Smooth muscle cell (in vitro differentiated cells): ENCODE results near the gene ZBTB8B. TPM values are rescaled to one million over a fixed set of nuclear protein-coding genes. Genes with fewer than 3 reads are reported as not detected.

Experiments
- DNase-seq: peaks from one replicate; lab custom pipeline; 2025; ENCODE audit not compliant: unreplicated experiment; lab: John Stamatoyannopoulos, UW
- H2AFZ ChIP-seq: fragments of 200-600 bp; sonication (generic); 2 replicates; pipeline ENCODE4 v1.6.0; 2016; ENCODE audit warnings: antibody characterized with exemption, low read depth, mild to moderate bottlenecking
- H3F3A ChIP-seq: fragments of 200-600 bp; sonication (generic); 2 replicates; pipeline ENCODE4 v1.6.0; 2017; ENCODE audit warnings: antibody characterized with exemption, low read depth
- H3K27ac ChIP-seq: fragments of 200-600 bp; sonication (generic); 2 replicates; pipeline ENCODE4 v1.5.1; 2016; ENCODE audit warnings: low read depth, mild to moderate bottlenecking
- H3K27me3 ChIP-seq: fragments of 200-600 bp; sonication (generic); 2 replicates; pipeline ENCODE4 v1.6.1; 2016; ENCODE audit warnings: low read depth, mild to moderate bottlenecking
- H3K36me3 ChIP-seq: fragments of 200-600 bp; sonication (generic); 2 replicates; pipeline ENCODE4 v1.5.1; 2016; ENCODE audit warnings: low read depth
- H3K4me1 ChIP-seq: fragments of 200-600 bp; sonication (generic); 2 replicates; pipeline ENCODE4 v1.5.1; 2016; ENCODE audit warnings: low read depth
- H3K4me2 ChIP-seq: fragments of 200-600 bp; sonication (generic); 2 replicates; pipeline ENCODE4 v1.6.0; 2016; ENCODE audit warnings: mild to moderate bottlenecking
- H3K4me3 ChIP-seq: fragments of 200-600 bp; sonication (generic); 2 replicates; pipeline ENCODE4 v1.5.1; 2016; ENCODE audit warnings: mild to moderate bottlenecking
- H3K79me2 ChIP-seq: fragments of 200-600 bp; sonication (generic); 2 replicates; pipeline ENCODE4 v1.6.0; 2016; ENCODE audit warnings: low read depth, mild to moderate bottlenecking
- H3K9ac ChIP-seq: fragments of 200-600 bp; sonication (generic); 2 replicates; pipeline ENCODE4 v1.6.0; 2016; ENCODE audit warnings: low read depth
- H3K9me3 ChIP-seq: fragments of 200-600 bp; sonication (generic); replicated peaks from 2 replicates; pipeline ENCODE4 v1.5.1; 2016; ENCODE audit warnings: low read depth
- H4K20me1 ChIP-seq: fragments of 200-600 bp; sonication (generic); 2 replicates; pipeline ENCODE4 v1.6.0; 2016; ENCODE audit warnings: low read depth
- WGBS: methylation state at CpG from one replicate; pipeline ENCODE4 v1.1.7; 2016; ENCODE audit warnings: low lambda C conversion rate; 5-methylcytosine and 5-hydroxymethylcytosine counted together
- polyA plus RNA-seq: library from polyadenylated mRNA; unstranded; fragments of >200 nt; fragmentation: Nextera tagmentation; extraction: Ambion mirVana; gene quantifications from 2 replicates; pipeline ENCODE4 v1.2.1, GENCODE V29; 2016
- total RNA-seq: library from RNA; depleted of rRNA; stranded (reverse); fragments of >200 nt; gene quantifications from 2 replicates; pipeline ENCODE4 v1.2.3, GENCODE V29; 2014
- TF ChIP-seq, protein P1 (sequence below): fragments of 200-600 bp; sonication (generic); IDR thresholded peaks from 2 replicates; pipeline ENCODE4 v1.5.1; 2017; ENCODE audit warnings: borderline replicate concordance, mild to moderate bottlenecking, antibody characterized with exemption; ENCODE audit not compliant: insufficient read depth, poor library complexity, severe bottlenecking

Gene ZBTB8B
- total and polyA plus RNA-seq, 2 experiments from 2014 or later: 0.13 TPM; not detected in 1

DNA sequence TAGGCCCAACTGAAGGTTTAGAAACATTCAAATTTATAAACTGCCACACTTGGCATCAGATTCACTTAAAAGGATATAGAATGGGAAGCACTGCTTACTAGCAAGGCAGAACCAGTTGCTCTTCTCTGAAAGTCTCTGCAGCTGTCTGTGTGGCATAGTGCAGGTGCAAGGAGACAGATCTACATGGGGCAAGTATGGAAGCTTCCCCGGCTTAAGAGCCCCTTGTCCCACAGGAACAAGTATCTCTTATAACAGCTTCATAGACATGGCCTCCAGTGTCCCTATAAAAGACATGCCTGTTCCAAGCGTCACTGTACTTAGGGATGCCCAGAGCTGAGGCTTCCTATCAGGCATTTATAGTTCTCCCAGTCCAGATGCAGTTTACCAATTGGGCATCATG is 26.5 kb downstream of the ZBTB8B start:
- Histone ChIP-seq H3K4me1 (peaks cover 4% of the 10 kb centered on the region), H3K9me3 (no peaks in the 10 kb centered on the region), H2AFZ (no peak overlapping the region), H3K36me3 (no peaks in the 10 kb centered on the region), H3F3A (peaks cover 8% of the 10 kb centered on the region), H3K4me3 (no peak overlapping the region), H3K27me3 (no peaks in the 10 kb centered on the region), H3K9ac (no peak overlapping the region), H3K79me2 (no peaks in the 10 kb centered on the region), H3K27ac (no peak overlapping the region), H3K4me2 (no peak overlapping the region), H4K20me1 (no peaks in the 10 kb centered on the region)
- 96% methylated on average over 2 of the region's 2 CpGs for WGBS
- TF ChIP-seq, protein P1, sequence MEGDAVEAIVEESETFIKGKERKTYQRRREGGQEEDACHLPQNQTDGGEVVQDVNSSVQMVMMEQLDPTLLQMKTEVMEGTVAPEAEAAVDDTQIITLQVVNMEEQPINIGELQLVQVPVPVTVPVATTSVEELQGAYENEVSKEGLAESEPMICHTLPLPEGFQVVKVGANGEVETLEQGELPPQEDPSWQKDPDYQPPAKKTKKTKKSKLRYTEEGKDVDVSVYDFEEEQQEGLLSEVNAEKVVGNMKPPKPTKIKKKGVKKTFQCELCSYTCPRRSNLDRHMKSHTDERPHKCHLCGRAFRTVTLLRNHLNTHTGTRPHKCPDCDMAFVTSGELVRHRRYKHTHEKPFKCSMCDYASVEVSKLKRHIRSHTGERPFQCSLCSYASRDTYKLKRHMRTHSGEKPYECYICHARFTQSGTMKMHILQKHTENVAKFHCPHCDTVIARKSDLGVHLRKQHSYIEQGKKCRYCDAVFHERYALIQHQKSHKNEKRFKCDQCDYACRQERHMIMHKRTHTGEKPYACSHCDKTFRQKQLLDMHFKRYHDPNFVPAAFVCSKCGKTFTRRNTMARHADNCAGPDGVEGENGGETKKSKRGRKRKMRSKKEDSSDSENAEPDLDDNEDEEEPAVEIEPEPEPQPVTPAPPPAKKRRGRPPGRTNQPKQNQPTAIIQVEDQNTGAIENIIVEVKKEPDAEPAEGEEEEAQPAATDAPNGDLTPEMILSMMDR: no peak
- DNase-seq: no peak

DNA sequence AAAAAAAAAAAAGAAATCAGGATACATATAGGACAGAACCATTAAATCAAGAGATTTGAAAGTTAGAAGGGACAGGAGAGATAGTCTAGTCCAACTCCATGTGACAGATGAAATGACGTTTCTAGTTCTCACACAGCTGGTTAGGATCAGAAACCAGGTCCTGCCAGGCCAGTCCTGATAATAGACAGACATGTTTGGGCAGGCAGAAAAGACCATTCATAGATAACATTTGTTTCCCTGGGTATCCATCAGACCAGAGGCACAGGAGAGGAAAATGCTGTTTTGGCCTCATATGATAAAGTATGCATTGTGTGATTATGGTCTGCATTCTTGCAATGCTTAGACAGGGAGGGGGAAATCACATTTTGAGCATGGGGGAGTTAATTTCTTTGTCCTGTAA is 29.3 kb downstream of the ZBTB8B start:
- peaks cover 4% of the 10 kb centered on the region for H3K4me1 ChIP-seq
- H3K4me3 ChIP-seq: no peak overlapping the region
- H3K9ac ChIP-seq: no peak overlapping the region
- no peaks in the 10 kb centered on the region for H4K20me1 ChIP-seq
- H3K27ac ChIP-seq: peak overlapping the region; percentile 75
- 0% methylated on average over 1 of the region's 1 CpG for WGBS
- H3K79me2 ChIP-seq: no peaks in the 10 kb centered on the region
- H3F3A ChIP-seq: peaks cover 11% of the 10 kb centered on the region
- no peaks in the 10 kb centered on the region for H3K36me3 ChIP-seq
- H3K4me2 ChIP-seq: peak overlapping the region; percentile 49
- no peaks in the 10 kb centered on the region for H3K9me3 ChIP-seq
- no peak for DNase-seq
- H2AFZ ChIP-seq: no peak overlapping the region
- no peaks in the 10 kb centered on the region for H3K27me3 ChIP-seq
- TF ChIP-seq, protein P1: no peak

DNA sequence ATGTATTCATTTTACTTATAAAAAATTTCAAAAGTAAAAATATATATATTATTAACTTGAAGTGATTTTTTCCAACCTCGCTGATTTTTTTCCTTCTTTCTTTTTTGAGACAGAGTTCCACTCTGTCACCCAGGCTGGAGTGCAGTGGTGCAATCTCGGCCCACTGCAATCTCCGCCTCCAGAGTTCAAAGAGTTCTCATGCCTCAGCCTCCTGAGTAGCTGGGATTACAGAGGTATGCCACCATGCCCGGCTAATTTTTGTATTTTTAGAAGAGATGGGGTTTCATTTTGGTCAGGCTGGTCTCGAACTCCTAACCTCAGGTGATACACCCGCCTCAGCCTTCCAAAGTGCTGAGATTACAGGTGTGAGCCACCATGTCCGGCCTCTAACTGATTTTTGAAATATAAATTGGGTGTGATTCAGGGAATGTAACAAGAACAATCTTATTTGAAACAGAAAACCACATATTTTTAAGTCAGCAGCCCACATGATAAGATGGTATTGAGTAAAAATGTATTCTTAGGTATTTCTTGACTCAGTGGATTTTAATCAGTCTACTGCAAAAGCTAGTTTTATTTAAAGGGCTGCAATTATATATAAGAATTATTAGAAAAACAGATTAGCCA is 30.0 kb downstream of the ZBTB8B start:
- Histone ChIP-seq H3K9me3 (no peaks in the 10 kb centered on the region), H3K27ac (peak overlapping the region; percentile 75), H3F3A (peaks cover 11% of the 10 kb centered on the region), H3K79me2 (no peaks in the 10 kb centered on the region), H3K27me3 (no peaks in the 10 kb centered on the region), H4K20me1 (no peaks in the 10 kb centered on the region), H3K9ac (no peak overlapping the region), H3K4me2 (peak overlapping the region; percentile 49), H3K4me1 (peaks cover 4% of the 10 kb centered on the region), H3K4me3 (no peak overlapping the region), H3K36me3 (no peaks in the 10 kb centered on the region), H2AFZ (no peak overlapping the region)
- no peak for DNase-seq
- WGBS: 56% methylated on average over 7 of the region's 7 CpGs
- TF ChIP-seq, protein P1: no peak

DNA sequence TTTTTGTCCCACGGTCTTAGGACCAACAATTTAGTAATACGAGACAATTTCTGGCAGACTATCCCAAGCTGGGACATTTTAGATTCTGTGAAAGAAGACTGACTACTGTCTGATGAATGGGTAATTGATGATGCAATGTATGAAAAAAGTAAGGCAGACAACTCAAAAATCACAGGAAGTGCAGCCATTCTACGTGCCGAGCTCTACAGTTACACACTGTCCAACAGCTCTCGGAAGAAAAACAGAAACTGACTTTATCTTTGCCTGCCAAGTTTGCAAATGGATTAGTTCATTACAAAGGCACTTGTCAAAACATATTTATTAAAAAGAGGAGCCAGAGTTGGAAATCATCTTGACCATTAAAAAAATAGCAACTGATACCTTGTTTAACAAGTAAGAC is 31.3 kb downstream of the ZBTB8B start:
- peak overlapping the region; percentile 68 for H2AFZ ChIP-seq
- no peak overlapping the region for H3K4me3 ChIP-seq
- TF ChIP-seq, protein P1: no peak
- H3K79me2 ChIP-seq: no peaks in the 10 kb centered on the region
- no peak overlapping the region for H3K9ac ChIP-seq
- H3K9me3 ChIP-seq: no peaks in the 10 kb centered on the region
- H3K4me2 ChIP-seq: peak overlapping the region; percentile 6
- no peaks in the 10 kb centered on the region for H3K36me3 ChIP-seq
- H3F3A ChIP-seq: peaks cover 14% of the 10 kb centered on the region
- peaks cover 4% of the 10 kb centered on the region for H3K4me1 ChIP-seq
- no peak for DNase-seq
- WGBS: 41% methylated on average over 5 of the region's 5 CpGs
- H3K27me3 ChIP-seq: no peaks in the 10 kb centered on the region
- peak overlapping the region; percentile 0 for H3K27ac ChIP-seq
- no peaks in the 10 kb centered on the region for H4K20me1 ChIP-seq
